SKM-1 (cell line): Measurements from ENCODE around the gene EEF2K.
"Not testable (repeated sequence)": the region's sequence is repeated elsewhere in the genome, so short reads cannot be mapped to it uniquely, and the experiment has no call there.

ENCODE experiments used
- DNase-seq: peaks from one replicate; lab custom pipeline; 2025; ENCODE audit not compliant: unreplicated experiment; lab: John Stamatoyannopoulos, UW

The EEF2K gene

GRCh38 chr16:22210285-22210684 lies 4.2 kb downstream of the EEF2K start:
- DNase-seq: no peak

- no peak for DNase-seq
Measured at GRCh38 chr16:22210854-22211253, 4.8 kb downstream of the EEF2K start.

- DNase-seq: no peak
Measured at GRCh38 chr16:22213236-22213635, 7.2 kb downstream of the EEF2K start.

DNA sequence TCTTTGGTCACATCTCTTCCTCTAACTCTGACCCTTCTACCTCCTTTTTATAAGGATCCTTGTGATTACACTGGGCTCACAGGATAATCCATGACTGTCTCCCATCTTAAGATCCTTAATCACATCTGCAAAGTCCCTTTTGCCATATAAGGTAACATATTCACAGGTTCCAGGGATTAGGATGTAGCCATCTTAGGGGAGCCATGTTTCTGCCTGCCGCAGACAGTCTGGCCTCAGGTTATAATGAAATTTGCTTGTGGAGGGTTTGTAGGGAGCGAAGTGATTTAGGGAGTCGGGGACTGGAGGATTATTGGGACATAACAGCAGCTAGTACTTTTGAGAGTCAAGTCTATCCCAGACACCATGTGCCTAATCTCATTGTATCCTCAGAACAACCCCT lies 7.7 kb downstream of the EEF2K start:
- no peak for DNase-seq

DNA sequence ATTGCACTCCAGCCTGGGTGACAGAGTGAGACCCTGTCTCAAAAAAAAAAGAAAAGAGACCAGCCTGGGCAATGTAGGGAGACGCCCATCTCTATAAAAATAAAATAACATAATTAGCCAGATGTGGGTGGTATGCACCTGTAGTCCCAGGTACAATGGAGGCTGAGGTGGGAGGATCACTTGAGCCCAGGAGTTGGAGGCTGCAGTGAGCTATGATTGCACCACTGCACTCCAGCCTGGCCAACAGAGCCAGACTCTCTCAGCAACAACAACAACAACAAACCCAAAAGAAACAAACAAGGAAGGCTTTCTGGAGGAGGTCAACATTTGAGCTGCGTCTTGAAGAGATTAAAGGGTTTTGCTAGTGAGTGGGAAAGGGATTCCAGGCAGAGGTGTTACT lies 8.3 kb downstream of the EEF2K start:
- no peak for DNase-seq

DNA sequence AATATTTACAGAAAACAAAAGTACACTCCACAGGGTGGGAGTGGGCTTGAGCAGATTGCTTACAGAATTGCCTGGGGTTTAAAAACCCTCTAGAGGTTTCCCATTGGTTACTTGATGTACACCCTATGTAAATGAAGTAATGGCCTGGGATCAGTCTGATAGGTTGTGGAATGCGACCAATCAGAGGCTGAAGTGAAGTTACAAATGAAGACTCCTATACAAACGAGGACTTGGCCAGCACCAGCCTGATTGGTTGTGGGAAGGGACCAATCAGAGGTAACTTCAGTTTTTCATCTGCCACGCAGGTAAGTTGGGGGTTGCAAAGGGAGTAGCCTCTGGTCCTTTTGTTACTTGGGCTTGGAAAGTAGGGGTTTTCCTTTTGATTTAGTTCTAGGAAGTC lies 8.8 kb downstream of the EEF2K start:
- DNase-seq: no peak

- no peak for DNase-seq
Measured at GRCh38 chr16:22216191-22216831, 10.2 kb downstream of the EEF2K start.

GRCh38 chr16:22216832-22217225 lies 10.8 kb downstream of the EEF2K start:
- DNase-seq: not testable (repeated sequence)

- no peak for DNase-seq
Measured at GRCh38 chr16:22217890-22218730, 12.0 kb downstream of the EEF2K start.

DNA sequence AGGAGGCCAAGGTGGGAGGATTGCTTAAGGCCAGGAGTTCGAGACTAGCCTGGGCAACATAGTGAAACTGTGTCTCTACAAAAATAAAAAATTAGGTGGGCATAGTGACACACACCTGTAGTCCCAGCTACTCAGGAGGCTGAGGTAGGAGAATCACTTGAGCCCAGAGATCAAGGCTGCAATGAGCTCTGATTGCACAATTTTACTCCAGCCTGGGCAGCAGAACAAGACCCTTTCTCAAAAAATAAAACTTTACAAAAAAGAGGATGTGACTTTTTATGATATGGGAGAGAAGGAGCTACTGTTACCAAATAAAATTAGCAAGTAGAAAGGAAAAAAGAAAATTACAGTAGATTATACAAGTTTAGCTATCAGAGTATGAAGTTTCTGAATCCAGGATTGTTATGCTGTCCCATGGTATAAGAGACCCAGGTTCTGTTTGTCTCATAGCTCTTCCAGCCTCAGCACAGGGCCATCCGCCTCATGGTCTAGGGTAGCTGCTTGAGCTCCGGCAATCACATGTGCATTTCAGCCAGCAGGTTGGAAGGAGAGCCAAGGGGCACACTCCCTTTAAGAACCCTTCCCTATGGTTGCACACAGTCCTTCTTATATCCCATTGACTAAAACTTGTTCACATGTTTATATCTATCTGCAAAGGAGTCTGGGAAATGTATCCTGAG lies 13.5 kb downstream of the EEF2K start:
- DNase-seq: no peak

- no peak for DNase-seq
Measured at GRCh38 chr16:22220069-22220440, 14.0 kb downstream of the EEF2K start.

GRCh38 chr16:22220714-22221113 lies 14.6 kb downstream of the EEF2K start:
- DNase-seq: no peak

DNA sequence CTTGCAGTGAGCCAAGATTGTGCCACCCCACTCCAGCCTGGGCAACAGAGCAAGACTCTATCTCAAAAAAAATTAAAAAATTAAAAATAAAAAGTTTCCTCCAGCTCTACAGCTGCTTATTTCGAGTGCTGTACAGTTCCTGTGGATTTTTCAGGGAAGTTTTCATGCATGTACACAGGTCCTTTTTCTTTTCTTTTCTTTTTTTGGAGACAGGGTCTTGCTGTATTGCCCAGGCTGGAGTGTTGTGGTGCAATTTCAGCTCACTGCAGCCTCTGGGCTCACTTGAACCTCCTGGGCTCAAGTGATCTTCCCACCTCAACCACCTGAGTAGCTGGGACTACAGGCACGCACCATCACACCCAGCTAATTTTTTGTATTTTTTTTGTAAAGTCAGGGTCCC lies 15.9 kb downstream of the EEF2K start:
- DNase-seq: no peak

DNA sequence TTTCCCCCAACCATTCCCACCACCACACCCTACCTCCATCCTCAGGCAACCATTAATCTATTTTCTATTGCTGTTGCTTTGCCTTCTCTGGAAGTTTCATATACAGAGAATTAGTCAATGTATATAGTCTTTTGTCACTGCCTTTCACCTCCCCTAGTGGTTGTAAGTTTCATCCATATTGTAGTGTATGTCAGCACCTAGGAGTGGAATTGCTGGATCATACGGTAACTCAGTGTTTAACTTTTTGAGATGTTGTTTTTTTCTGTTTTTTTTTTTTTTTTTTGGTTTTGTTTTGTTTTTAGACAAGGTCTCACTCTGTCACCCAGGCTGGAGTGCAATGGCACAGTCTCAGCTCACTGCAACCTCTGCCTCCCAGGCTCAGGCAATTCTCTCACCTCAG lies 16.9 kb downstream of the EEF2K start:
- DNase-seq: no peak

- DNase-seq: no peak
Measured at GRCh38 chr16:22225060-22225459, 19.0 kb downstream of the EEF2K start.

DNA sequence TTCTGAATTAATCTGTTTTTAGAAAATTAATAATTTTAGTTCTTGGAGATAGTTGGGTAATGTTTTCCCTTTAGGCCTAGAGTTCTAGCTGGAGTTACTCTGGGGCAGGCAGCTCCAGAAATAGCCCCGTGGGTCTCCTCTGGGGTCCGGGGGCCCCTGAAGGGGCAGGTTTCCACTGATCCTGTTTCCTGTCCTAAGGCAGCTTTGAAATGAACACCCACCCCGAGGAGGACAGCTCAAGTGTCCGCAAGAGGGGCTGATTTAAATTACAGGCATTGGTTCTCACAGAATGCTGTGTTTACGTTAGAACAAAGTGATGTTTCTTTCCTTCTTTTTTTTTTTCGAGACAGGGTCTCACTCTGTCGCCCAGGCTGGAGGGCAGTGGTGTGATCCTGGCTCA lies 23.8 kb downstream of the EEF2K start:
- no peak for DNase-seq

- DNase-seq: no peak
Measured at GRCh38 chr16:22232277-22233036, 26.4 kb downstream of the EEF2K start.

GRCh38 chr16:22233037-22233372 lies 26.9 kb downstream of the EEF2K start:
- no peak for DNase-seq

GRCh38 chr16:22235839-22236745 lies 30.0 kb downstream of the EEF2K start:
- DNase-seq: no peak

GRCh38 chr16:22239131-22239805 lies 33.2 kb downstream of the EEF2K start:
- DNase-seq: no peak
